HG02973 (cell line): ENCODE data around the gene COL8A1.

Source experiments
- ATAC-seq: cut with Tn5 transposase; IDR thresholded peaks from one replicate; pipeline ENCODE4 v1.9.1; 2021; ENCODE audit warnings: moderate library complexity; ENCODE audit not compliant: unreplicated experiment

Gene COL8A1

GRCh38 chr3:99637368-99638111 is 854 bp upstream of the COL8A1 start:
- no peak for ATAC-seq

GRCh38 chr3:99639579-99639978 is 1.2 kb downstream of the COL8A1 start:
- no peak for ATAC-seq

- no peak for ATAC-seq
Observed at GRCh38 chr3:99640214-99640851, 1.9 kb downstream of the COL8A1 start.

- ATAC-seq, result no peak
Observed at GRCh38 chr3:99641480-99641879, 3.1 kb downstream of the COL8A1 start.

GRCh38 chr3:99641982-99642381 is 3.6 kb downstream of the COL8A1 start:
- ATAC-seq, result no peak

GRCh38 chr3:99644017-99644416 is 5.6 kb downstream of the COL8A1 start:
- no peak for ATAC-seq

- no peak for ATAC-seq
Observed at GRCh38 chr3:99644746-99645145, 6.4 kb downstream of the COL8A1 start.

- no peak for ATAC-seq
Observed at GRCh38 chr3:99645277-99646106, 7.1 kb downstream of the COL8A1 start.

GRCh38 chr3:99646107-99646435 is 7.7 kb downstream of the COL8A1 start:
- no peak for ATAC-seq

- ATAC-seq, result no peak
Observed at GRCh38 chr3:99647081-99647480, 8.7 kb downstream of the COL8A1 start.

GRCh38 chr3:99648101-99648500 is 9.7 kb downstream of the COL8A1 start:
- no peak for ATAC-seq

- ATAC-seq, result no peak
Observed at GRCh38 chr3:99648516-99648915, 10.1 kb downstream of the COL8A1 start.

- ATAC-seq, result no peak
Observed at GRCh38 chr3:99651531-99651930, 13.1 kb downstream of the COL8A1 start.

GRCh38 chr3:99656624-99657023 is 18.2 kb downstream of the COL8A1 start:
- ATAC-seq, result no peak

GRCh38 chr3:99658274-99658673 is 19.9 kb downstream of the COL8A1 start:
- no peak for ATAC-seq

GRCh38 chr3:99659032-99659431 is 20.6 kb downstream of the COL8A1 start:
- ATAC-seq, result no peak

GRCh38 chr3:99659951-99660350 is 21.6 kb downstream of the COL8A1 start:
- ATAC-seq, result no peak

GRCh38 chr3:99662838-99663570 is 24.6 kb downstream of the COL8A1 start:
- no peak for ATAC-seq

- ATAC-seq, result no peak
Observed at GRCh38 chr3:99663977-99664376, 25.6 kb downstream of the COL8A1 start.

GRCh38 chr3:99665017-99665416 is 26.6 kb downstream of the COL8A1 start:
- ATAC-seq, result no peak

- no peak for ATAC-seq
Observed at GRCh38 chr3:99666201-99666600, 27.8 kb downstream of the COL8A1 start.
